GF-D8 (cell line): Measurements from ENCODE around the gene ZBTB8A.
A peak's percentile ranks its signal among the peaks of the same experiment; 100 is the strongest.
"Not testable (repeated sequence)": the region's sequence is repeated elsewhere in the genome, so short reads cannot be mapped to it uniquely, and the experiment has no call there.

ENCODE experiments used
- DNase-seq: peaks from one replicate; lab custom pipeline; 2025; lab: John Stamatoyannopoulos, UW

The ZBTB8A gene

GRCh38 chr1:32538887-32539583 lies at the start of gene ZBTB8A:
Gene ZBTB8A, plus strand, starts transcription at chr1:32539427. Its CDS starts 53,505 bp downstream, at chr1:32592932.
- DNase-seq: no peak

DNA sequence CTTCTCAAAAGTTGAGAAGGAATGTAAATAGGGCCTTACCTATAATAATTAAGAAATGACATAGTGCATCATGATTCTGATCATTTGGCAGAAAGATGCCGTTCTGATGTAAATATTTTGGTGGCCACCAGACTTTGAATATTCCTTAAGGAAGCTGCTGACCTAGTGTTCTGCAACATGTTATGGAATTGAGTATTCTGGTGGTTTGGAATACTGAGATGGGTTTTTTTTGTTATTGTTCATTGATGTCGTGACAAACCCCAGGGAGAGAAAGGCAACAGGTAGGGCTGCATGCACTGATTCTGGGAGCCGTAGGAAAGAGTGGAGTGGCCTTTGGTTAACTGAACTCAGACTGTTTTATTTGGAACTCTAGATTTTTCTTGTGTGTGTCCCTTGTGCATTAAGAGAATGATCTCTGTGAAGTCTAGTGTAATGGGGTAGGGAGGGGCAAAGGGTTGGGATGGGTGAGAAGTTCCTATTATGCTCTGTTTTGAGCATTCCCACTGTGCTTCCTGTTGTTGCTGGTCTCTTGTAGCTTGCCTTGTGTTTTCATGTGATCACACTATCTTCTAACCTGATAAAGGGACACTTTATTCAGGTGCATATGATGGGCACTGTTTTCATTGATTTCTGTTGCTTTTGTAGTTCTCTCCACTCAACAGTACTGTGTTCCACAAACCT lies 49.3 kb upstream of the ZBTB8A start:
- no peak for DNase-seq

GRCh38 chr1:32491386-32491785 lies 47.8 kb upstream of the ZBTB8A start:
- DNase-seq: no peak

- DNase-seq: no peak
Measured at GRCh38 chr1:32494196-32494595, 45.0 kb upstream of the ZBTB8A start.

DNA sequence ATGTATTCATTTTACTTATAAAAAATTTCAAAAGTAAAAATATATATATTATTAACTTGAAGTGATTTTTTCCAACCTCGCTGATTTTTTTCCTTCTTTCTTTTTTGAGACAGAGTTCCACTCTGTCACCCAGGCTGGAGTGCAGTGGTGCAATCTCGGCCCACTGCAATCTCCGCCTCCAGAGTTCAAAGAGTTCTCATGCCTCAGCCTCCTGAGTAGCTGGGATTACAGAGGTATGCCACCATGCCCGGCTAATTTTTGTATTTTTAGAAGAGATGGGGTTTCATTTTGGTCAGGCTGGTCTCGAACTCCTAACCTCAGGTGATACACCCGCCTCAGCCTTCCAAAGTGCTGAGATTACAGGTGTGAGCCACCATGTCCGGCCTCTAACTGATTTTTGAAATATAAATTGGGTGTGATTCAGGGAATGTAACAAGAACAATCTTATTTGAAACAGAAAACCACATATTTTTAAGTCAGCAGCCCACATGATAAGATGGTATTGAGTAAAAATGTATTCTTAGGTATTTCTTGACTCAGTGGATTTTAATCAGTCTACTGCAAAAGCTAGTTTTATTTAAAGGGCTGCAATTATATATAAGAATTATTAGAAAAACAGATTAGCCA lies 44.4 kb upstream of the ZBTB8A start:
- DNase-seq: no peak

- no peak for DNase-seq
Measured at GRCh38 chr1:32496127-32496526, 43.1 kb upstream of the ZBTB8A start.

DNA sequence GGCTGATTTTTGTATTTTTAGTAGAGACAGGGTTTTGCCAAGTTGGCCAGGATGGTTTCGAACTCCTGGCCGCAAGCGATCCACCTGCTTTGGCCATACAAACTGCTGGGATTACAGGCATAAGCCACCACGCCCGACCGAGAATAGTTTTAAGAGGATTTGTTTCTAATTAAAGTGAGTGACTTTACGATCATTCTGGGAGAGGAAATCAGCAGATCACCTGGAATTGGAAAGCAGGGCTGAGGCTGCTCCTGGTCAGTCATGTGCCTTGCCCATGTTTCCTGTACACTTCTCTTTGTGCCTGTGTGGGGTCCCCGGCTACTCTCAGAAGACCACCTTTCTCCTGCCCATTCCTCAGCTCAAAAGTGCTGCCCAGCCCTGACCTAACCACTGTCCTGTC lies 40.5 kb upstream of the ZBTB8A start:
- DNase-seq: no peak

DNA sequence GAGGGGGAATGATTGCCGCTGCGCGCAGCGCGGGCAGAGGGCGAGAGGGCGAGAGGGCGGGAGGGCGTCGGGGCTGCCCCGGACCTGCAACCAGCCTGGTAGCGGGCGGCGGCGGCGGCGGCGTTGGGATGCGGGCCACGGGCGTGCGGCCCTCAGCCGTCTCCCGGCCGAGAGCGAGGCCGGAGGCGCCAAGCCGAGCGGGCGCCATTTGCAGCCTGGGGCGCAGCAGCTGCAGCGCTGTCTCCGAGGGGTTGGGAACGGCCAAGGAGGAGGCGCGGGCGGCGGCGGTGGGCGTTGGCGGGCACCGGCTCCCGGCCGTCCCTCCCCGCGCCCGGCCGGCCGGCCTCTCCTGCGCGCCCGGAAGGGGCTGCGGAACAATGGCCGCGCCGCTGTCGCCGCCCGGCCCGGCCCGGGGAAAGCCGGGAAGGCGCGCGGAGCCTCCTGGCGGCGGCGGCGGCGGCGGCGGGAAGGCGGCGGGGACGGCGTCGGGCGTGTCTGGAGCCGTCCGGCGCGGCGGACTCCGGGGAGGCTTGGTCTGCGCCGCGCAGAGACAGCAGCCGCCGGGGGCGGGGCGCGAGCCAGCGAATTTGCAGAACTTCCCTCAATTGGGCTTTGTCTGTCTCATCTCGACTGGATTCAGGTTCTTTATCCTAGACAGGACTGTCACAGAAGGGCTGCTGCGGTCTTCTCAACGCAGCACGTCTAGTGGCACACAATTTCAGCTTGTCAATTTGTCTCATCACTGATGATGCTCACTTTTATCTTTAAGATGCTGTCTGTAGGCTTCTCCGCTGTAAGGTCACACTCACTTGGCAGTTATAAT lies 38.6 kb upstream of the ZBTB8A start:
- peak; percentile 23 for DNase-seq

- no peak for DNase-seq
Measured at GRCh38 chr1:32501865-32502264, 37.4 kb upstream of the ZBTB8A start.

DNA sequence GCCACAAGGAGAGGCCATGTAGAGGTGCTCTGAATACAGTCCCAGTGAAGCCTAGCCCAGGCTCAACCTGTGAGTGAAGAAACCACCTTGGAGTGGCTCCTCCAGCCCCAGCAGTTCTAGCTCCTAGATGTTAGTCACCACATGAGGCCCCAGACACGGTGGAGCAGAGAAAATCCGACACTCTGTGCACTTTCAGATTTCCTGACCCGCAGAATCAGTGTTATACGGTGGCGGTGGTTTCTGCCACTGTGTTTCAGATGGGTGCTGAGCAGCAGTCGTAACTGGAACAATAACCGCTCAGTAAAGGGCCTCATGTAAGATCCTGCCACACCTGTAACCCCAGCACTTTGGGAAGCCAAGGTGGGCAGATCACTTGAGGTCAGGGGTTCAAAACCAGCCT lies 36.1 kb upstream of the ZBTB8A start:
- DNase-seq: no peak

DNA sequence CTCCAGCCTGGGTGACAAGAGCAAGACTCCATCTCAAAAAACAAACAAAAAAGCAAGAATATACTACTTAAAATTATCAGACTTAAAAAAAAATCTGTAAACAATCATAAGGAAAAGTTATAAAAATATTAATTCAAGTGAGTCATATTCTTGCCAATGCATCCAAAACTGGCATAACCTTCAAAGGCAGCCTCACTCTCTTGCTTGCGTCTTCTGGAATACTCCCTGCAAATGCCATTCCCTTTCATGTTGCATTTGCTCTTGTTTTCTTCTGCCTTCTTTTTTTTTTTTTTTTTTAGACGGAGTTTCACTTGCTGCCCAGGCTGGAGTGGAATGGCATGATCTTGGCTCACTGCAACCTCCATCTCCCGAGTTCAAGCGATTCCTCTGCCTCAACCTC lies 32.2 kb upstream of the ZBTB8A start:
- DNase-seq: no peak

- no peak for DNase-seq
Measured at GRCh38 chr1:32508761-32509160, 30.5 kb upstream of the ZBTB8A start.

GRCh38 chr1:32509939-32510338 lies 29.3 kb upstream of the ZBTB8A start:
- no peak for DNase-seq

DNA sequence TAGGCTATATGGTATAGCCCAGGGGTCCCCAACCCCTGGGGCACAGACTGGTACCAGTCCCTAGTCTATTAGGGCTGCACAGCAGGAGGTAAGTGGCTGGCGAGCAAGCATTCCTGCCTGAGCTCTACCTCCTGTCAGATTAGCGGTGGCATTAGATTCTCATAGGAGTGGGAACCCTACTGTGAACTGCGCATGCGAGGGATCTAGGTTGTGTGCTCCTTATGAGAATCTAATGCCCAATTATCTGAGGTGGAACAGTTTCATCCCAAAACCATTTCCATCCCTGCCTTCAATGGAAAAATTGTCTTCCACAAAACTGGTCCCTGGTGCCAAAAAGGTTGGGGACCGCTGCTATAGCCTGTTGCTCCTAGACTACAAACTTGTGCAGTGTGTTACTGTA lies 22.8 kb upstream of the ZBTB8A start:
- no peak for DNase-seq

GRCh38 chr1:32518976-32519375 lies 20.3 kb upstream of the ZBTB8A start:
- DNase-seq: no peak

- DNase-seq: no peak
Measured at GRCh38 chr1:32521165-32521564, 18.1 kb upstream of the ZBTB8A start.

DNA sequence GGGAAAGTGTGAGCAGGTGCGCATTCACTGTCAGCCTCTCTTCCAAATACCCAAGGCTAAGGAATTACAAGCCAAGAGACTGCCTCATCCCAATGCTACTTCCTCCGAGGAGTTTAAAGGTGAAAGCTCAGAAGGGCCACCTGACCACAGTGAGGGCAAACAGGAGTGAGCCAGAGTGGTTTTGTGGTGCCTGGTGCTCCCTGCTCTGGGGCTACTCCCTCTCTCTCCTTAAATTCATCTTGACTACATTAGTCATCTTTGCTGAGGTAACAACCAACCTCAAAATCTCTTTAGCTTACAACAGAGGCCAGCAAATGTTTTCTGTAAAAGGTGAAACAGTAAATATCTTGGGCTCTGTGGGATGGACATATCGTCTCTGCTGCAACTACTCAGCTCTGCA lies 14.2 kb upstream of the ZBTB8A start:
- no peak for DNase-seq

- no peak for DNase-seq
Measured at GRCh38 chr1:32525661-32526444, 13.4 kb upstream of the ZBTB8A start.

GRCh38 chr1:32528550-32528949 lies 10.7 kb upstream of the ZBTB8A start:
- DNase-seq: not testable (repeated sequence)

GRCh38 chr1:32533792-32534327 lies 5.4 kb upstream of the ZBTB8A start:
- peak; percentile 81 for DNase-seq

- peak; percentile 44 for DNase-seq
Measured at GRCh38 chr1:32536117-32536516, 3.1 kb upstream of the ZBTB8A start.
